NB4 (cell line): ENCODE results near the gene VPS35L.

ENCODE experiments used
- POLR2A ChIP-seq: IDR thresholded peaks from 2 replicates; pipeline ENCODE4 v1.6.1; 2011; ENCODE audit warnings: mild to moderate bottlenecking; ENCODE audit not compliant: insufficient read length; ENCODE audit errors: extremely low read depth
- TF ChIP-seq, protein P1 (sequence below): IDR thresholded peaks from one replicate; pipeline ENCODE4 v1.5.1; 2012; ENCODE audit warnings: low read depth, low read length

GRCh38 chr16:19604911-19605310 is 49.4 kb downstream of the VPS35L start:
- TF ChIP-seq, protein P1, sequence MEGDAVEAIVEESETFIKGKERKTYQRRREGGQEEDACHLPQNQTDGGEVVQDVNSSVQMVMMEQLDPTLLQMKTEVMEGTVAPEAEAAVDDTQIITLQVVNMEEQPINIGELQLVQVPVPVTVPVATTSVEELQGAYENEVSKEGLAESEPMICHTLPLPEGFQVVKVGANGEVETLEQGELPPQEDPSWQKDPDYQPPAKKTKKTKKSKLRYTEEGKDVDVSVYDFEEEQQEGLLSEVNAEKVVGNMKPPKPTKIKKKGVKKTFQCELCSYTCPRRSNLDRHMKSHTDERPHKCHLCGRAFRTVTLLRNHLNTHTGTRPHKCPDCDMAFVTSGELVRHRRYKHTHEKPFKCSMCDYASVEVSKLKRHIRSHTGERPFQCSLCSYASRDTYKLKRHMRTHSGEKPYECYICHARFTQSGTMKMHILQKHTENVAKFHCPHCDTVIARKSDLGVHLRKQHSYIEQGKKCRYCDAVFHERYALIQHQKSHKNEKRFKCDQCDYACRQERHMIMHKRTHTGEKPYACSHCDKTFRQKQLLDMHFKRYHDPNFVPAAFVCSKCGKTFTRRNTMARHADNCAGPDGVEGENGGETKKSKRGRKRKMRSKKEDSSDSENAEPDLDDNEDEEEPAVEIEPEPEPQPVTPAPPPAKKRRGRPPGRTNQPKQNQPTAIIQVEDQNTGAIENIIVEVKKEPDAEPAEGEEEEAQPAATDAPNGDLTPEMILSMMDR = no peak
- TF ChIP-seq POLR2A = no peak
